GM21515 (cell line): ENCODE results near the gene AOX1.
"Not testable (repeated sequence)": the region's sequence is repeated elsewhere in the genome, so short reads cannot be mapped to it uniquely, and the experiment has no call there.

Source experiments
- ATAC-seq: cut with Tn5 transposase; IDR thresholded peaks from one replicate; pipeline ENCODE4 v1.9.1; 2021; ENCODE audit not compliant: unreplicated experiment

The AOX1 gene

GRCh38 chr2:200698217-200698616 is 112.4 kb downstream of the AOX1 start:
- no peak for ATAC-seq

DNA sequence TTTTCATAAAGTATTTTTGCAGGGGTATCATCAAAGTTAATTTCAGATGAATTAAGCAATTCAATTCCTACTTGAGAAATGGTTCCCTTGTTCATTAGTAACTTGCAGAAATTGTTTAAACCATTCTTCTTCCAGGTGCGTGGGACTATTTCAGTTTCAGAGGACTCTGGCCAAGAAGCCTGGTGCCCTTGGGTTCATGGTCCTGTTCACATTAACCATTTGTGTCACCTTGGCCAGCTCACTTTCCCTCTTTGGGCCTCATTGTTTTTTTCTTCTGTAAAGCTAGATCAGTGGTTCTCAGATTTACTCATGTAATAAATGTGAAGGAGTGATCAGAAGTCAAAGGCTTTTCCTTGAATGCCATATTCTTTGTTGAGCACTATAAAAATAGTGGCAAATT is 113.5 kb downstream of the AOX1 start:
- no peak for ATAC-seq

DNA sequence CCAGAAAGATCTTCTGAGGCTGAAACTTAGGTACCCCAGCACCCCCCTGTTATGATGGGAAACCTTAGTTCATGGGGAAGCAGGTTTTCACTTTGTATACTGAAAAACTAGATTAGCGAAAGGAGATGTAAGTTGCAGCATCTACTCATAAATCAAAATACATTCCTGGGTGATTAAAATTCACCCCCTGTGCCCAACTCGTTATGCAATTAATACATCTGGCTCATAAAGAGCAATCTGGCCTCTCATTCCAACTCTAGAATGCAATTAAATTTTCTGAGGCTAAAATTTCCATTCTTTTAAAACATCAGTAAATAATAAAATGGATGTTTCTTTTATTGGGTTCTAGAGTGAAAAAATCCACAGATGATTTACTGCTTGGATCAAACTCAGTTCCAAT is 115.0 kb downstream of the AOX1 start:
- no peak for ATAC-seq

DNA sequence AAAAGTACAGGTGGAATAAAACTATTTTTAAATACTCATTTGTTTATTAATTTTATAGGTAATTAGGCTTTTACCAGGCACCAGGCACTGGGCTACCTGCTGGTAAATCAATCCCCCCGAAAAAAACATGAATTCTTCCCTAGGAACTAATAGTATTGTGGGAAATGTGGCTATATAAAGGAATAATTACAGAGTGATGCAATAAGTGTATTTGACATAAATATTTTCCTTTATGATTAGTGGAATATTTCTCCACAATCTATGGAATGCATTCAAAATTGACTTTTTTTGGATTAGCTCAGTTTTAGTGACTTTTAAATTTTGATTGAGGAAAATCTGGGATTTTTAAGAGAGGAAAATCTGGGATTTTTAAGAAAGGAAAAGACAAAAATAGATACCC is 116.2 kb downstream of the AOX1 start:
- no peak for ATAC-seq

- ATAC-seq = no peak
These were observed 116.9 kb downstream of the AOX1 start for GRCh38 chr2:200702646-200703118.

GRCh38 chr2:200703127-200703925 is 117.5 kb downstream of the AOX1 start:
- no peak for ATAC-seq

DNA sequence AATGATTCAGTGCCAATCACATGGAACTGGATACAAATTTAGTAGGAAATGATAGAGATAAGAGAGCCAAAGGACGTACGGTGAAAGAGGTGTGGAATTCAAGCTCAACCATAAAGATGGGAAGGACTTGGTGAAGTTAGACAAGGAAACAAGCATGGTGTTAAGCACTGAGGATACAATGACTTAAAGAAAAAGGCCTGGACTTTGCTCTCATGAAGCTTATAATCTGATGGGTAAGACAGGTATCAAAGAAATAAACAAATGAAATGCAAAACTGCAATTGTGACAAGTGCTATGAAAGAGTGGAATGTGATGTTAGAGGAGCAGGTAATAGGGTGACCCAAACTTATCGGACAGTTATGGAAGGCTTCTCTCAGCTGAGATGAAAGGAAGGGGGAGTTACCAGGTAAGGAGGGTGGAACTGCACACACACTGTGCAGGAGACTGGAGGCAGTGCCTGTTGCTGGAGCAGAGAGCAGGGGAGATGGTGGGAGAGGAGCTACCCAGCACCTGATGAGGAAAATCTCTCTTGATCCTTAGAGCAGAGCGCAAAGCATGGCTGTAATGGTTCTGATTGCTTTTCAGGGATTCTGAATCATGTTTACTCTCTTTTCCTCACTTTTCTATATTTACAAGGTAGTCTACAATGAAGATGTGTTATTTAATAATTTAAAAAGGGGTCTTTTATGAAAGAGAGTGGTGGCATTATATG is 118.3 kb downstream of the AOX1 start:
- no peak for ATAC-seq

DNA sequence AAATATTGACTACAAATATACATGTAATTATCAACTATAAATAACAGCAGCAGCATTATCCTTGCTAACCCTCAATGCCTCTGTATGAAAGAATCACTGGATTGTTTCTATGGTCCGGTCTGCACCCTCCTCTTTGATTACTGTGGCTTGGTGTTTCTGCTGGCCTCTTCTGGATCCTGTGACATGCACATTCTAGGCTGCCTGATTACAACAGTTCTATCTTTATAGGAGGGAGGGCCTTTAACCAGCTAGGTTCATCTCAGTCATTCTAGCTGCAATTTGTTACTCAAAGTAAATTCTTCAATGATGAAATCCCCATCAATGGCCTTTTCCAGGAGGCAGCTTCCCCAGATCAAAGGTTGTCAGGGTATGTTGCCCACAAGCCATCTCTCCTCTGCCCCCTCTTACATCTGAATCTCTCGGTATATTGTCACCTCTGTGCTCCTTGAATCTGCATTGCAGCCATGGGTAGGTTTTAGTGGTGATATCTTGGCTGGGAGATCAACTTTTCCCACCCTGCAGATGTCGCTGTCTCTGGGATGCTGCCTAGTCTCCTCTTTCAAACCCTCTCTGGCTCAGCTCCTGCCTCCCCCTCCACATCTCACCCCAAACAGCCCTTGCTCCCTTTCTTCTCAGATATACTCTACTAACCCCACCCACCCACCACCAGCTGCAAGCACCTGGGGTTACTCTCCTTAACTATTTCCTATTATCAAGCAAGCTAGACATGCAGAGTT is 119.7 kb downstream of the AOX1 start:
- no peak for ATAC-seq

- no peak for ATAC-seq
These were observed 123.1 kb downstream of the AOX1 start for GRCh38 chr2:200708943-200709342.

GRCh38 chr2:200713003-200713703 is 127.3 kb downstream of the AOX1 start:
- peak; percentile 100 for ATAC-seq

GRCh38 chr2:200713704-200714064 is 127.9 kb downstream of the AOX1 start:
- ATAC-seq = no peak

DNA sequence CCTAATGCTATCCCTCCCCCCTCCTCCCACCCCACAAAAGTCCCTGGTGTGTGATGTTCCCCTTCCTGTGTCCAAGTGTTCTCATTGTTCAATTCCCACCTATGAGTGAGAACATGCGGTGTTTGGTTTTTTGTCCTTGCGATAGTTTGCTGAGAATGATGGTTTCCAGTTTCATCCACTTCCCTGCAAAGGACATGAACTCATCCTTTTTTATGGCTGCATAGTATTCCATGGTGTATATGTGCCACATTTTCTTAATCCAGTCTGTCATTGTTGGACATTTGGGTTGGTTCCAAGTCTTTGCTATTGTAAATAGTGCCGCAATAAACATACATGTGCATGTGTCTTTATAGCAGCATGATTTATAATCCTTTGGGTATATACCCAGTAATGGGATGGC is 129.2 kb downstream of the AOX1 start:
- ATAC-seq = not testable (repeated sequence)

GRCh38 chr2:200716386-200716785 is 130.6 kb downstream of the AOX1 start:
- no peak for ATAC-seq
